HepG2 (cell line): ENCODE results near the gene ROBO2. TPM values are rescaled to one million over a fixed set of nuclear protein-coding genes. Genes with fewer than 3 reads are reported as not detected.

ENCODE experiments used
- ATAC-seq: fragments of 200-7000 bp; cut with Tn5 transposase; 3 replicates; pipeline ENCODE4 v1.9.1; 2020; ENCODE audit warnings: mild to moderate bottlenecking, moderate library complexity
- BruUV-seq: library from RNA; stranded (reverse); fragments of 400-500 nt; replicated peaks from 2 replicates; lab custom pipeline; 2021; lab: Mats Ljungman, UMichigan
- CTCF ChIA-PET: fragments of 300-600 bp; formaldehyde crosslinking; extraction: SDS; loops from one replicate; lab custom pipeline; 2021; ENCODE audit warnings: low total read pairs, inconsistent platforms, low intra/inter-chr PET ratio; lab: Yijun Ruan, JAX
- POLR2A ChIA-PET: fragments of 350-600 bp; sonication (Branson Sonifier 250); formaldehyde crosslinking; loops from one replicate; lab custom pipeline; 2020; ENCODE audit warnings: antibody characterized with exemption, inconsistent platforms; lab: Yijun Ruan, JAX
- DNase-seq: peaks from one replicate; pipeline ENCODE4 v3.0.0-alpha.2; 2015; ENCODE audit warnings: low spot score
- FAIRE-seq: peaks from 3 replicates; lab custom pipeline; 2011; peaks lifted over from hg19 to GRCh38; lab: Jason Lieb, UNC
- H2AFZ ChIP-seq: one replicate; pipeline ENCODE4 v1.6.1; 2011; ENCODE audit warnings: low read length, inconsistent platforms
- H3K27ac ChIP-seq: fragments of 300-600 bp; 3 replicates; pipeline ENCODE4 v1.8.0; 2011; ENCODE audit warnings: mixed run types, mild to moderate bottlenecking, mixed read lengths, low read length, inconsistent platforms; ENCODE audit not compliant: insufficient read depth; ENCODE audit errors: extremely low read length
- H3K27me3 ChIP-seq, 2 experiments: fragments of 200-600 bp in 1 of 2; 2 replicates in 1 of 2; 3 replicates in 1 of 2; pipeline versions ENCODE4 v1.6.0 to v1.8.0; 2011; ENCODE audit warnings: low read length in 2 of 2, mild to moderate bottlenecking in 2 of 2, moderate library complexity in 2 of 2, inconsistent platforms in 1 of 2; ENCODE audit not compliant: insufficient read depth in 2 of 2, control insufficient read depth in 1 of 2
- H3K36me3 ChIP-seq, 2 experiments: fragments of 200-600 bp in 1 of 2; replicated peaks in 1 of 2; 2 replicates in 1 of 2; 3 replicates in 1 of 2; pipeline versions ENCODE4 v1.5.1 to v1.8.0; 2011; ENCODE audit warnings: low read length in 2 of 2, inconsistent platforms in 1 of 2; ENCODE audit not compliant: insufficient read depth in 2 of 2, control insufficient read depth in 1 of 2
- H3K4me1 ChIP-seq: 2 replicates; pipeline ENCODE4 v1.5.1; 2012; ENCODE audit warnings: low read length, inconsistent platforms; ENCODE audit not compliant: insufficient read depth
- H3K4me2 ChIP-seq: 2 replicates; pipeline ENCODE4 v1.6.0; 2011; ENCODE audit warnings: low read depth, low read length, inconsistent platforms
- H3K4me3 ChIP-seq, 3 experiments: fragments of 200-600 bp in 1 of 3; sonication (generic), shearing (Covaris generic) in 1 of 3; replicated peaks in 1 of 3; 2 replicates each; pipeline ENCODE4 v1.5.1; 2011 to 2016; ENCODE audit warnings: low read length in 3 of 3, inconsistent platforms in 2 of 3, low read depth in 2 of 3, mild to moderate bottlenecking in 2 of 3, control low read depth in 1 of 3, mixed read lengths in 1 of 3; ENCODE audit not compliant: insufficient read depth in 1 of 3
- H3K79me2 ChIP-seq: one replicate; pipeline ENCODE4 v1.6.1; 2011; ENCODE audit warnings: low read length, inconsistent platforms; ENCODE audit not compliant: insufficient read depth
- H3K9ac ChIP-seq: 2 replicates; pipeline ENCODE4 v1.6.0; 2011; ENCODE audit warnings: mild to moderate bottlenecking, low read depth, low read length, inconsistent platforms; ENCODE audit not compliant: insufficient read depth
- H3K9me3 ChIP-seq: 2 replicates; pipeline ENCODE4 v1.5.1; 2012; ENCODE audit warnings: mild to moderate bottlenecking, low read length
- H4K20me1 ChIP-seq: 2 replicates; pipeline ENCODE4 v1.6.0; 2011; ENCODE audit warnings: inconsistent platforms, mild to moderate bottlenecking, low read length, moderate library complexity; ENCODE audit not compliant: insufficient read depth
- EHMT2 ChIP-seq: fragments of 200-600 bp; sonication (generic); IDR thresholded peaks from 2 replicates; pipeline ENCODE4 v1.7.0; 2017; ENCODE audit warnings: antibody characterized with exemption, low read depth, low read length, borderline replicate concordance
- HDAC1 ChIP-seq: sonication (generic); formaldehyde crosslinking; IDR thresholded peaks from 2 replicates; pipeline ENCODE4 v1.5.1; 2020; ENCODE audit warnings: mild to moderate bottlenecking, missing genetic modification reagents
- HNRNPK ChIP-seq: fragments of 200-400 bp; formaldehyde crosslinking; IDR thresholded peaks from 2 replicates; pipeline ENCODE4 v1.6.1; 2018; ENCODE audit warnings: low read length, low read depth, moderate library complexity, mild to moderate bottlenecking; ENCODE audit not compliant: poor library complexity, severe bottlenecking
- KDM2A ChIP-seq: sonication (generic); formaldehyde crosslinking; IDR thresholded peaks from 2 replicates; pipeline ENCODE4 v1.4.0; 2020; ENCODE audit warnings: low read depth, missing genetic modification reagents, borderline replicate concordance
- MAZ ChIP-seq, 2 experiments: sonication (generic) in 1 of 2; formaldehyde crosslinking in 1 of 2; IDR thresholded peaks; 2 replicates each; pipeline versions ENCODE4 v1.5.0 to v1.6.1; 2012 to 2020; ENCODE audit warnings: low read depth in 2 of 2, mild to moderate bottlenecking in 2 of 2, borderline replicate concordance in 1 of 2, improper control_type of control experiment in 1 of 2, low read length in 1 of 2, missing genetic modification reagents in 1 of 2, moderate library complexity in 1 of 2
- MBD4 ChIP-seq: IDR thresholded peaks from 2 replicates; pipeline ENCODE4 v1.6.1; 2012; ENCODE audit warnings: low read length, inconsistent platforms, borderline replicate concordance
- MED13 ChIP-seq: sonication (generic); formaldehyde crosslinking; IDR thresholded peaks from 2 replicates; pipeline ENCODE4 v1.5.0; 2020; ENCODE audit warnings: missing genetic modification reagents
- MIER2 ChIP-seq: IDR thresholded peaks from 2 replicates; pipeline ENCODE4 v1.6.1; 2016; ENCODE audit warnings: missing biosample characterization, missing genetic modification reagents
- MYC ChIP-seq: sonication (generic); formaldehyde crosslinking; IDR thresholded peaks from 2 replicates; pipeline ENCODE4 v1.9.0; 2021; ENCODE audit warnings: missing genetic modification reagents, borderline replicate concordance
- TFE3 ChIP-seq: IDR thresholded peaks from 2 replicates; pipeline ENCODE4 v1.6.1; 2016
- ZBTB7A ChIP-seq: sonication (generic); formaldehyde crosslinking; IDR thresholded peaks from 2 replicates; pipeline ENCODE4 v1.8.0; 2022; ENCODE audit warnings: mild to moderate bottlenecking, missing genetic modification reagents
- ZNF430 ChIP-seq: sonication (generic); formaldehyde crosslinking; IDR thresholded peaks from 2 replicates; pipeline ENCODE4 v1.9.0; 2021; ENCODE audit warnings: mild to moderate bottlenecking, missing genetic modification reagents
- ZNF547 ChIP-seq: sonication (generic); formaldehyde crosslinking; IDR thresholded peaks from 2 replicates; pipeline ENCODE4 v1.5.1; 2020; ENCODE audit warnings: mild to moderate bottlenecking, missing genetic modification reagents
- ZNF616 ChIP-seq: sonication (generic); formaldehyde crosslinking; IDR thresholded peaks from 2 replicates; pipeline ENCODE4 v1.5.0; 2020; ENCODE audit warnings: low read depth, mild to moderate bottlenecking, missing genetic modification reagents
- ZNF619 ChIP-seq: sonication (generic); formaldehyde crosslinking; IDR thresholded peaks from 2 replicates; pipeline ENCODE4 v1.4.0; 2020; ENCODE audit warnings: mild to moderate bottlenecking, missing genetic modification reagents
- ZNF768 ChIP-seq: sonication (generic); formaldehyde crosslinking; IDR thresholded peaks from 2 replicates; pipeline ENCODE4 v1.4.0; 2020; ENCODE audit warnings: missing genetic modification reagents
- WGBS: methylation state at CpG from one replicate; pipeline ENCODE4 v1.1.6; 2017; ENCODE audit warnings: low lambda C conversion rate; 5-methylcytosine and 5-hydroxymethylcytosine counted together
- in situ Hi-C: cut with HindIII; loops from 2 replicates; pipeline ENCODE4 v1.10.0; 2017; ENCODE audit warnings: low pct_unique_long_range_greater_than_20kb; ENCODE audit not compliant: extremely low pct_ligation_motif_present
- intact Hi-C: fragments of 100-400 bp; cut with micrococcal nuclease; formaldehyde crosslinking; loops from one replicate; pipeline ENCODE4 v1.10.0; 2022; ENCODE audit not compliant: unreplicated experiment
- polyA plus RNA-seq, 8 experiments: library from polyadenylated mRNA; depleted of rRNA in 3 of 8; stranded (reverse) in 7 of 8; unstranded in 1 of 8; fragments of >200 nt; fragmentation: Illumina TruSeq in 4 of 8; extraction: Trizol in 4 of 8; gene quantifications; 2 replicates each; pipeline versions ENCODE4 v1.2.1 to v1.2.3, GENCODE V29; 2011 to 2016; ENCODE audit warnings: low read depth in 4 of 8, missing spikeins in 1 of 8, mixed read lengths in 1 of 8; ENCODE audit not compliant: insufficient read depth in 1 of 8
- total RNA-seq, 5 experiments: library from RNA; depleted of rRNA; stranded (reverse); fragments of >200 nt; fragmentation: Illumina TruSeq; extraction: Trizol; gene quantifications; 2 replicates each; pipeline ENCODE4 v1.2.3, GENCODE V29; 2016; ENCODE audit warnings: low read depth in 1 of 5
- TF ChIP-seq, protein P1 (sequence below): sonication (generic); formaldehyde crosslinking; IDR thresholded peaks from 2 replicates; pipeline ENCODE4 v1.4.0; 2020; ENCODE audit warnings: mild to moderate bottlenecking, missing genetic modification reagents
- TF ChIP-seq, protein P2 (sequence below): IDR thresholded peaks from 2 replicates; pipeline ENCODE4 v1.6.1; 2018; ENCODE audit warnings: missing genetic modification reagents

The ROBO2 gene
- total and polyA plus RNA-seq, 2 of the 13 experiments (the other 11 are each of a cell fraction or from before 2014, with no cell fraction given), result not detected

DNA sequence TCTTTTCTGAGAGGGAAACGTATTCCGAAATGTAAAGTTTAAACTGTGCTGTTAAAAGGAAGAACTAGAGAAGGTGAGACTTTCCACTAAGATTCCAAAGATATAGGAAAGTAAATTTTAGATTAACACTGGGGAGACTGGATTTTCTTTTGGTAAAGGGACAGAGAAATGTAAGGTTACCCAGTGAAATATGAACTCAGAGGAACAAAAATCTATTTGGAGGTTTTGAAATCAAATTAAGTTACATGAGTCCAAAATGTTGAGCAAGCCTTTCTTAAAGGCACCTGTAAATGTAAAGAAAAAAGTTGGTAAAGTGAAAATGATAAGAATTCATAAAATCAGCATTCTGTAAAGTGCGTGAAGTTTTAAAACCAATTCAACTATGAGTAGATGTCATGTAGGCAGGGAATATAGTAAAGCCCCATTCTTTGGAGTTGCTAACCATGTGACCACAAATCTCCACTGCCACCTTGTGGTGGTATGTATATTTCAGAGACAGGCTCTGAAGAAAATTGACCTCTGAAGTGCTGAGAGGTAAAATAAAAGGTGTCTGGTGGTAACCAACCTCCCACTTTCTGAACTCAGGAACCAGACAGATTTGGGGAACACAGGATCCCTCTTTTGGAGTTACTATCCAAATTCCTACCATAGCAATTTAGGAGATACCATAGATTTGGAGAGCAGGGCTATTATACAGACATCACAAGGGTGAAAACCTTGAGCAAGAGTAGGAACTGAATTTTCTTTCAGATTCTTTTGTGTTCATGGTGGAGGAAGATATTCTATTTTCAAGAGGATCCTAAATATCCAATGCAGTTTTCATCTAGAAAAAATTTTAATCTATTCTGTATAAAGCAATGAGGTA, 215.3 kb downstream of the ROBO2 start:
- Histone ChIP-seq H3K36me3 (no peaks in the 10 kb centered on the region), H3K9me3 (no peaks in the 10 kb centered on the region), H3K4me1 (no peaks in the 10 kb centered on the region), H3K79me2 (no peaks in the 10 kb centered on the region), H3K9ac (no peak overlapping the region), H3K4me2 (no peak overlapping the region), H4K20me1 (no peaks in the 10 kb centered on the region), H3K27me3 (no peaks in the 10 kb centered on the region; a peak in 1 of 5 replicates), H3K4me3 (no peak overlapping the region), H3K27ac (no peak overlapping the region), H2AFZ (no peak overlapping the region)
- in situ Hi-C loops, result loop anchor here (5.0 to 10.0 kb wide), 2 partner anchors 218 to 570 kb away; no protein-coding TSS in a partner anchor
- ChIA-PET CTCF (interaction anchor here (1.4 to 4.1 kb wide), 3 partner anchors 216 to 576 kb away, joined by 5 to 27 read pairs (median 6); partner anchors contain the start of gene ROBO2), POLR2A (no interaction called here)
- FAIRE-seq (peak; percentile 68), DNase-seq (peak; percentile 54), ATAC-seq (peak; percentile 90)
- WGBS, result 38% methylated on average over 3 of the region's 3 CpGs
- BruUV-seq, result no TSS peak
- intact Hi-C loops, result loop anchor here (1.0 to 2.0 kb wide), 3 partner anchors 217 to 576 kb away; no protein-coding TSS in a partner anchor
- TF ChIP-seq ZNF768 (CRISPR knock-in tag) (no peak), HNRNPK (no peak), HDAC1 (CRISPR knock-in tag) (no peak), MIER2 (no peak), ZBTB7A (no peak), ZNF616 (CRISPR knock-in tag) (no peak), MED13 (CRISPR knock-in tag) (no peak), KDM2A (CRISPR knock-in tag) (no peak), MBD4 (no peak), EHMT2 (no peak), MAZ (IDR thresholded peaks at IDR 0.05; ENCODE audit: borderline replicate concordance, low read depth, low read length) (no peak), MAZ (CRISPR knock-in tag; IDR thresholded peaks at IDR 0.05; ENCODE audit: low read depth) (no peak), ZNF619 (CRISPR knock-in tag) (no peak), TFE3 (peak; percentile 60), ZNF430 (CRISPR knock-in tag) (no peak), MYC (CRISPR knock-in tag) (no peak), ZNF547 (no peak)
- TF ChIP-seq, protein P1, sequence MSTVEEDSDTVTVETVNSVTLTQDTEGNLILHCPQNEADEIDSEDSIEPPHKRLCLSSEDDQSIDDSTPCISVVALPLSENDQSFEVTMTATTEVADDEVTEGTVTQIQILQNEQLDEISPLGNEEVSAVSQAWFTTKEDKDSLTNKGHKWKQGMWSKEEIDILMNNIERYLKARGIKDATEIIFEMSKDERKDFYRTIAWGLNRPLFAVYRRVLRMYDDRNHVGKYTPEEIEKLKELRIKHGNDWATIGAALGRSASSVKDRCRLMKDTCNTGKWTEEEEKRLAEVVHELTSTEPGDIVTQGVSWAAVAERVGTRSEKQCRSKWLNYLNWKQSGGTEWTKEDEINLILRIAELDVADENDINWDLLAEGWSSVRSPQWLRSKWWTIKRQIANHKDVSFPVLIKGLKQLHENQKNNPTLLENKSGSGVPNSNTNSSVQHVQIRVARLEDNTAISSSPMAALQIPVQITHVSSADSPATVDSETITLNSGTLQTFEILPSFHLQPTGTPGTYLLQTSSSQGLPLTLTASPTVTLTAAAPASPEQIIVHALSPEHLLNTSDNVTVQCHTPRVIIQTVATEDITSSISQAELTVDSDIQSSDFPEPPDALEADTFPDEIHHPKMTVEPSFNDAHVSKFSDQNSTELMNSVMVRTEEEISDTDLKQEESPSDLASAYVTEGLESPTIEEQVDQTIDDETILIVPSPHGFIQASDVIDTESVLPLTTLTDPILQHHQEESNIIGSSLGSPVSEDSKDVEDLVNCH (CRISPR knock-in tag), result no peak
- TF ChIP-seq, protein P2, sequence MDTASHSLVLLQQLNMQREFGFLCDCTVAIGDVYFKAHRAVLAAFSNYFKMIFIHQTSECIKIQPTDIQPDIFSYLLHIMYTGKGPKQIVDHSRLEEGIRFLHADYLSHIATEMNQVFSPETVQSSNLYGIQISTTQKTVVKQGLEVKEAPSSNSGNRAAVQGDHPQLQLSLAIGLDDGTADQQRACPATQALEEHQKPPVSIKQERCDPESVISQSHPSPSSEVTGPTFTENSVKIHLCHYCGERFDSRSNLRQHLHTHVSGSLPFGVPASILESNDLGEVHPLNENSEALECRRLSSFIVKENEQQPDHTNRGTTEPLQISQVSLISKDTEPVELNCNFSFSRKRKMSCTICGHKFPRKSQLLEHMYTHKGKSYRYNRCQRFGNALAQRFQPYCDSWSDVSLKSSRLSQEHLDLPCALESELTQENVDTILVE, result no peak
